Measurements from ENCODE around the gene OPCML. TPM values are rescaled to one million over a fixed set of nuclear protein-coding genes. Genes with fewer than 3 reads are reported as not detected.

Gene OPCML
- total RNA-seq, 1 experiment from 2014 or later, result not detected

DNA sequence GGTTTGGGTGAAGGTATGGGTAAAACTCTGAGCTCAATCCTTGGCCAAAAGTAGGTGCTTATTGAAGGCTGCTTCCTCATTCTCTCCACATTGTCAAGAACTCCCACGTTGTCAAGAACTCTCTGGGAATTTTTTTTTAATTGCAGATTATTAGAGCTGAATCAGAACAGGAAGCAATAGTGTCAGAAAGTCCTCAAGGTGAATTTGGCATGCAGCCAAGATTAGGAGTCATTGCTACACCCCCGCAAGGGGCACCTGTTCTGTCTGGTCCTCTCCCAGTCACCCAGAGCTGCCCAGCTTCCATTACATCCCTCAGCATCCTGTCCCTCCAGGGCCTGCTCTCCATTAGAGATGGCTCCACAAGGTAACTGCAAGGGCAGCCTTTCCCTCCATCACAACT is 996.5 kb downstream of the OPCML start:
- Histone ChIP-seq H3K27ac (no peak overlapping the region), H3K9me2 (ENCODE audit: insufficient read depth) (no peaks in the 10 kb centered on the region), H3K4me3 (no peak overlapping the region), H3K4me2 (no peak overlapping the region), H4K20me1 (ENCODE audit: insufficient read depth) (no peaks in the 10 kb centered on the region), H3K9me3 (ENCODE audit: insufficient read depth, low read depth) (no peaks in the 10 kb centered on the region), H3F3A (ENCODE audit: insufficient read depth, low read depth) (no peaks in the 10 kb centered on the region), H2AFZ (no peak overlapping the region), H3K4me1 (replicated peaks; ENCODE audit: insufficient read depth) (no peaks in the 10 kb centered on the region), H3K36me3 (ENCODE audit: low read depth) (no peaks in the 10 kb centered on the region), H3K27me3 (ENCODE audit: insufficient read depth, low read depth) (no peaks in the 10 kb centered on the region), H3K79me2 (ENCODE audit: low read depth) (no peaks in the 10 kb centered on the region)
- intact Hi-C loops (cut with micrococcal nuclease; ENCODE audit: unreplicated experiment), result no loop called here
- CTCF ChIA-PET, result no interaction called here
- POLR2A ChIA-PET (ENCODE audit: unreplicated experiment), result no interaction called here
- no TSS peak for BruUV-seq (replicated peaks)
- DNase-seq, result no peak
- no peak for TF ChIP-seq CTCF (conservative IDR thresholded peaks at IDR 0.05)
- no peak for TF ChIP-seq EZH2 (IDR thresholded peaks at IDR 0.05; ENCODE audit: low read depth)

- Histone ChIP-seq H3K79me2 (ENCODE audit: low read depth) (no peaks in the 10 kb centered on the region), H2AFZ (no peak overlapping the region), H3K9me3 (ENCODE audit: insufficient read depth, low read depth) (no peaks in the 10 kb centered on the region), H3K9me2 (ENCODE audit: insufficient read depth) (no peaks in the 10 kb centered on the region), H4K20me1 (ENCODE audit: insufficient read depth) (no peaks in the 10 kb centered on the region), H3F3A (ENCODE audit: insufficient read depth, low read depth) (no peaks in the 10 kb centered on the region), H3K4me2 (no peak overlapping the region), H3K27ac (no peak overlapping the region), H3K4me3 (no peak overlapping the region), H3K36me3 (ENCODE audit: low read depth) (no peaks in the 10 kb centered on the region), H3K27me3 (ENCODE audit: insufficient read depth, low read depth) (no peaks in the 10 kb centered on the region), H3K4me1 (replicated peaks; ENCODE audit: insufficient read depth) (no peaks in the 10 kb centered on the region)
- no peak for TF ChIP-seq EZH2 (IDR thresholded peaks at IDR 0.05; ENCODE audit: low read depth)
- no peak for TF ChIP-seq CTCF (conservative IDR thresholded peaks at IDR 0.05)
- intact Hi-C loops (cut with micrococcal nuclease; ENCODE audit: unreplicated experiment), result no loop called here
- no peak for DNase-seq
- POLR2A ChIA-PET (ENCODE audit: unreplicated experiment), result interaction anchor here (0.7 kb wide), 1 partner anchor 1160 kb away, joined by 3 read pairs; no protein-coding TSS in a partner anchor
- CTCF ChIA-PET, result no interaction called here
- no TSS peak for BruUV-seq (replicated peaks)
Measured at GRCh38 chr11:132531921-132532320, 1000.4 kb downstream of the OPCML start.

DNA sequence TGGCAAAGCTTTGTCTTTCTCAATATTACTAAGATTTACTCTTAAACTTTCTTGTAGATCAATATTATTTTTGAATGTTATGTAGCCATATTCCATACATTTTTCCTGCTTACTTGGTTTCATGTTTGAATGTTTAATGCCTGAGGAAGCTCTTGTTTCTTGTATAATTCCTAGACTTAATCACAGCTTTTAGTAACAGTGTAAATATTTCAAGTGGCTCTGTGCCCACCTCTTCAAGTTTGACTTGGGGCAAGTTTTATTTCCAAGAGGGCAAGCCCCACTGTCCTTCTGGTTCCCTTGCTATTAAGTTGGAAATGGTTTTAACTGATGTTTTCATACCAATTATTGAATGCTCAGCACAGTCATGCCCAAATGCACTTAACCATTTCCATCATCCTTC is 1004.1 kb downstream of the OPCML start:
- DNase-seq, result no peak
- intact Hi-C loops (cut with micrococcal nuclease; ENCODE audit: unreplicated experiment), result no loop called here
- ChIA-PET POLR2A (ENCODE audit: unreplicated experiment) (no interaction called here), CTCF (no interaction called here)
- Histone ChIP-seq H3F3A (ENCODE audit: insufficient read depth, low read depth) (no peaks in the 10 kb centered on the region), H2AFZ (no peak overlapping the region), H3K9me3 (ENCODE audit: insufficient read depth, low read depth) (no peaks in the 10 kb centered on the region), H3K36me3 (ENCODE audit: low read depth) (no peaks in the 10 kb centered on the region), H3K4me3 (no peak overlapping the region), H3K27ac (no peak overlapping the region), H3K4me2 (no peak overlapping the region), H3K27me3 (ENCODE audit: insufficient read depth, low read depth) (no peaks in the 10 kb centered on the region), H3K9me2 (ENCODE audit: insufficient read depth) (no peaks in the 10 kb centered on the region), H4K20me1 (ENCODE audit: insufficient read depth) (no peaks in the 10 kb centered on the region), H3K79me2 (ENCODE audit: low read depth) (no peaks in the 10 kb centered on the region), H3K4me1 (replicated peaks; ENCODE audit: insufficient read depth) (no peaks in the 10 kb centered on the region)
- TF ChIP-seq CTCF (conservative IDR thresholded peaks at IDR 0.05), result no peak
- no peak for TF ChIP-seq EZH2 (IDR thresholded peaks at IDR 0.05; ENCODE audit: low read depth)
- BruUV-seq (replicated peaks), result no TSS peak

Measured in PC-9 (cell line).